Measurements from ENCODE around the gene ZBTB4. TPM values are rescaled to one million over a fixed set of nuclear protein-coding genes. Genes with fewer than 3 reads are reported as not detected.
"Not testable (repeated sequence)": the region's sequence is repeated elsewhere in the genome, so short reads cannot be mapped to it uniquely, and the experiment has no call there.

ZBTB4 gene
- total RNA-seq, 6 experiments from 2014 or later: 62.7 to 75.9 (median 68.6) TPM

DNA sequence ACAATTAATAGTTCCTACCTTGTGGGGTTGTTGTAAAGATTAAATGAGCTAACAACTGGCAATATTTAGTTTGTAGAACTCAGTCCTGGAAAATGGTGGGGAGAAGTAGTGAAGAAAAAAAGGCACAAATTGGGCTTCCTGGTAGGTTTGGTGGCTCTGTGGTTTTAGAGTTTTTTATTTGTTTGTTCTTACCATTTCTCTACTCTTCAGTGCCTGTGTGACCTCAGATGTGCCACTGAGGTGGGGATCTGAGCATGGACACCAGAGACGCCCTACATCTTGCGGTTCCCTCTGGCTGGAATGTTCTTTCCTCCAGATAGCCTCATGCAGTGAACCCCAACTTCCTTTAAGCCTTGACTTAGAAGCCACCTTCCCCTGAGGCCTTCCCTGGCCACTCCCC, 7.7 kb downstream of the ZBTB4 start:
- H3K27ac Mint-ChIP-seq: no peak overlapping the region; the same call in 1 of the 2 replicates
- no peaks in the 10 kb centered on the region for H3K9me3 Mint-ChIP-seq
- peaks cover 6% of the 10 kb centered on the region for H3K27me3 Mint-ChIP-seq (ENCODE audit: insufficient read depth)
- H3K36me3 Mint-ChIP-seq (ENCODE audit: low read depth): peaks cover 8% of the 10 kb centered on the region
- DNase-seq: no peak
- H3K4me3 Mint-ChIP-seq: no peak overlapping the region
- TF ChIP-seq, protein P1, sequence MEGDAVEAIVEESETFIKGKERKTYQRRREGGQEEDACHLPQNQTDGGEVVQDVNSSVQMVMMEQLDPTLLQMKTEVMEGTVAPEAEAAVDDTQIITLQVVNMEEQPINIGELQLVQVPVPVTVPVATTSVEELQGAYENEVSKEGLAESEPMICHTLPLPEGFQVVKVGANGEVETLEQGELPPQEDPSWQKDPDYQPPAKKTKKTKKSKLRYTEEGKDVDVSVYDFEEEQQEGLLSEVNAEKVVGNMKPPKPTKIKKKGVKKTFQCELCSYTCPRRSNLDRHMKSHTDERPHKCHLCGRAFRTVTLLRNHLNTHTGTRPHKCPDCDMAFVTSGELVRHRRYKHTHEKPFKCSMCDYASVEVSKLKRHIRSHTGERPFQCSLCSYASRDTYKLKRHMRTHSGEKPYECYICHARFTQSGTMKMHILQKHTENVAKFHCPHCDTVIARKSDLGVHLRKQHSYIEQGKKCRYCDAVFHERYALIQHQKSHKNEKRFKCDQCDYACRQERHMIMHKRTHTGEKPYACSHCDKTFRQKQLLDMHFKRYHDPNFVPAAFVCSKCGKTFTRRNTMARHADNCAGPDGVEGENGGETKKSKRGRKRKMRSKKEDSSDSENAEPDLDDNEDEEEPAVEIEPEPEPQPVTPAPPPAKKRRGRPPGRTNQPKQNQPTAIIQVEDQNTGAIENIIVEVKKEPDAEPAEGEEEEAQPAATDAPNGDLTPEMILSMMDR (IDR thresholded peaks at IDR 0.05): no peak
- peaks cover 20% of the 10 kb centered on the region for H3K4me1 Mint-ChIP-seq (ENCODE audit: low read depth)

DNA sequence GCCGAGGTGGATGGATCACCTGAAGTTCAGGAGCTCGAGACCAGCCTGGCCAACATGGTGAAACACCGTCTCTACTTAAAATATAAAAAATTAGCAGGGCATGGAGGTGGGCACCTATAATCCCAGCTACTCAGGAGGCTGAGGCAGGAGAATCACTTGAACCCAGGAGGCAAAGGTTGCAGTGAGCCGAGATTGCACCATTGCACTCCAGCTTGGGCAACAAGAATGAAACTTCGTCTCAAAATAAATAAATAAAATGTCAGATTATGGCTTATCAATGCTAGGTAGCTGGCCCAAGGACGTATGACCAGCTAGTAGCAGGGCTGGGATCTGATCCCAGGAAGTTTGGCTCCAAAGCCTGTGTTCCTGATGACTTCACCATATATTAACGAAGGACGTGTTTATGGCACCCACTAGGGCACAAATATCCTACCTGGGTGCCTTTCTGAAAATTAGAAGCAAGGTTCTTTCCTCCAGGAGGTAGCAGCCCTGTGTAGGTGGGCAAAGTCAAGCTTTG, 8.9 kb downstream of the ZBTB4 start:
- not testable (repeated sequence) for H3K9me3 Mint-ChIP-seq; DNase-seq; H3K27me3 Mint-ChIP-seq (ENCODE audit: insufficient read depth); H3K27ac Mint-ChIP-seq; H3K36me3 Mint-ChIP-seq (ENCODE audit: low read depth); H3K4me3 Mint-ChIP-seq
- peaks cover 12% of the 10 kb centered on the region for H3K4me1 Mint-ChIP-seq (ENCODE audit: low read depth)

DNA sequence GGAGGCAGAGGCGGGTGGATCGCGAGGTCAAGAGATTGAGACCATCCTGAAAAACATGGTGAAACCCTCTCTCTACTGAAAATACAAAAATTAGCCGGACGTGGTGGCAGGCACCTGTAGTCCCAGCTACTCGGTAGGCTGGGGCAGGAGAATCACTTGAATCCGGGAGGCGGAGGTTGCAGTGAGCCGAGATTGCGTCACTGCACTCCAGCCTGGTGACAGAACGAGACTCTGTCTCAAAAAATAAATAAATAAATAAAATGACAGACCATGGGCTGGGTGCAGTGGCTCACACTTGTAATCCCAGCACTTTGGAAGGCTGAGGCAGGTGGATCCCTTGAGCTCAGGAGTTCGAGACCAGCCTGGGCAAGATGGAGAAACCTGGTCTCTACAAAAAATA, 9.6 kb downstream of the ZBTB4 start:
- H3K4me3 Mint-ChIP-seq; DNase-seq; H3K9me3 Mint-ChIP-seq; H3K36me3 Mint-ChIP-seq (ENCODE audit: low read depth); H3K27me3 Mint-ChIP-seq (ENCODE audit: insufficient read depth); H3K27ac Mint-ChIP-seq: not testable (repeated sequence)
- H3K4me1 Mint-ChIP-seq (ENCODE audit: low read depth): peaks cover 11% of the 10 kb centered on the region

DNA sequence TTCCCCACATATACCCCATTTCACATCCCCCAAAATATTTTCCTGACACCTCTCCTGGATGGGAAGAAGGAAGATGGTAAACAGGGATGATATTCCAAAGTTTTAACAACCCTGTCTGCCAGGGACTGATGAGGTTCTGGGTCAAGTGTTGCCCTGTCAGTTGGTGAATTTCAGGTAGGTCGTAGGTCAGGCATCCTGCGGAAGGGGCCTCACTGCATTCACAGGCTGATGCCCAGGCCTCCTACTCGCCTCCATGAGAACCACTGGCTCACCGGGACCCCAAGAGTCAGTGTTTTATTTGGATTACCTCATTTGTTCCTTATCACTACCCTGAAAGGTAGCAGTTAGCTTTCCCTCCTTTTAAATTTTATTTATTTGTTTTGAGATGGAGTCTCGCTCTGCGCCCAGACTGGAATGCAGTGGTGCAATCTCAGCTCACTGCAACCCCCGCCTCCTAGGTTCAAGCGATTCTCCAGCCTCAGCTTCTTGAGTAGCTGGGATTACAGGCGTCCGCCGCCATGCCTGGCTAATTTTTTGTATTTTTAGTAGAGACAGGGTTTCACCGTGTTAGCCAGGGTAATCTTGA, 10.5 kb downstream of the ZBTB4 start:
- no peak for DNase-seq
- peaks cover 4% of the 10 kb centered on the region; the same call in 1 of the 2 replicates for H3K36me3 Mint-ChIP-seq (ENCODE audit: low read depth)
- H3K4me3 Mint-ChIP-seq: no peak overlapping the region
- TF ChIP-seq, protein P1 (IDR thresholded peaks at IDR 0.05): no peak
- H3K9me3 Mint-ChIP-seq: no peaks in the 10 kb centered on the region
- H3K27me3 Mint-ChIP-seq (ENCODE audit: insufficient read depth): no peaks in the 10 kb centered on the region; the same call in none of the 2 replicates
- peaks cover 11% of the 10 kb centered on the region for H3K4me1 Mint-ChIP-seq (ENCODE audit: low read depth)
- peak overlapping the region; percentile 3; the same call in 1 of the 2 replicates for H3K27ac Mint-ChIP-seq

DNA sequence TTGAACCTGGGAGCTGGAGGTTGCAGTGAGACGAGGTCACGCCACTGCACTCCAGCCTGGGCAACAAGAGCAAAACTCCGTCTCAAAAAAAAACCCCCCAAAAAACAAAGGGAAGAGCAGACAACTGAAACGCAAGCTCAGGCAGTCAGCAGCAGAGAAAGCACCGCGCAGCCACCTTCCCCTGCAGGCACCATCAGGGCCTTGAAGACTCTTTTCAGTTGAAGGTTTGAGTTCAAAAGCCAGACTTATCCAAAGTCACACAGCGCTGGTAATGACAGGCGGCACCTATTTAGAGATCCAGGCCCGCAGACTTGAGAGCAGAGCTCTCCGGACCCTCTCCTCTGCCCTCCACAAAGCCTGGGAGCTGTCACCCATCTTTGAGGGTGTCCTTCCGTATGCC, 11.1 kb downstream of the ZBTB4 start:
- Mint-ChIP-seq H3K4me3 (no peak overlapping the region), H3K4me1 (ENCODE audit: low read depth) (peaks cover 11% of the 10 kb centered on the region), H3K9me3 (no peaks in the 10 kb centered on the region), H3K27ac (peak overlapping the region; percentile 3; the same call in 1 of the 2 replicates), H3K36me3 (ENCODE audit: low read depth) (peaks cover 4% of the 10 kb centered on the region; the same call in 1 of the 2 replicates), H3K27me3 (ENCODE audit: insufficient read depth) (peaks cover 2% of the 10 kb centered on the region)
- DNase-seq: no peak
- TF ChIP-seq, protein P1 (IDR thresholded peaks at IDR 0.05): no peak

DNA sequence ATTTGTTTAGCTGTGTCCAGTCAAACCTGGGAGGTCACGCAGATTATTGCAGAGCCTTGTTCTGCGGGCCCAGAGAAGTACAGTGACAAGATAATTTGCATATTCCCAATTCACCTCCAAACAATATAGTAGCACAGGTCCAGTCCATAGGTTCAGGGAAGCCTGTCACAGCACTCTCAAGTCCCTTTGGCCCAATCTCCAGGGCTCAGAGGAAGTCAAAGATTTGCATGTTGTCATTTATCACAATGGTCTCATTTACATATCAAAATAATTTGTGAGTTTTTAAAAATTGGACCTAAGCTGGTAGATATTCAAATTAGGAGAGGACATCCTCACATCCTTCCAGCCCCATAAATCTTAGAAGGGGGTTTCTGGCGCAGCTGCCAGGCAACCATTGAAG, 11.9 kb downstream of the ZBTB4 start:
- no peaks in the 10 kb centered on the region for H3K9me3 Mint-ChIP-seq
- no peak overlapping the region; the same call in 1 of the 2 replicates for H3K27ac Mint-ChIP-seq
- H3K4me3 Mint-ChIP-seq: no peak overlapping the region
- peaks cover 4% of the 10 kb centered on the region; the same call in 1 of the 2 replicates for H3K36me3 Mint-ChIP-seq (ENCODE audit: low read depth)
- DNase-seq: no peak
- peaks cover 2% of the 10 kb centered on the region for H3K27me3 Mint-ChIP-seq (ENCODE audit: insufficient read depth)
- peaks cover 11% of the 10 kb centered on the region for H3K4me1 Mint-ChIP-seq (ENCODE audit: low read depth)
- TF ChIP-seq, protein P1 (IDR thresholded peaks at IDR 0.05): no peak

Measured in HFFc6 (cell line).